Measurements from ENCODE around the gene CERCAM. TPM values are rescaled to one million over a fixed set of nuclear protein-coding genes. Genes with fewer than 3 reads are reported as not detected.
A peak's percentile ranks its signal among the peaks of the same experiment; 100 is the strongest.

Gene CERCAM
- total RNA-seq, 1 donor from 2014 or later: not detected

GRCh38 chr9:128485414-128485855 is 64.8 kb downstream of the CERCAM start:
- H2AFZ ChIP-seq (replicated peaks): no peak overlapping the region
- no peak overlapping the region for H3K4me2 ChIP-seq
- no peaks in the 10 kb centered on the region for H3K9me3 Mint-ChIP-seq
- no peaks in the 10 kb centered on the region for H3K4me1 ChIP-seq
- H3K4me3 ChIP-seq: no peak overlapping the region
- no peaks in the 10 kb centered on the region for H3K4me1 Mint-ChIP-seq
- no peaks in the 10 kb centered on the region for H3K79me2 ChIP-seq (ENCODE audit: low read depth)
- no peaks in the 10 kb centered on the region for H4K20me1 ChIP-seq (ENCODE audit: low read depth)
- no peaks in the 10 kb centered on the region for H3K27me3 ChIP-seq
- H3K27me3 Mint-ChIP-seq (ENCODE audit: insufficient read depth, low read depth): no peaks in the 10 kb centered on the region
- no peak overlapping the region for H3K27ac Mint-ChIP-seq
- H3K4me3 Mint-ChIP-seq: no peak overlapping the region
- H3K36me3 ChIP-seq: no peaks in the 10 kb centered on the region
- H3K36me3 Mint-ChIP-seq: peaks cover 51% of the 10 kb centered on the region
- DNase-seq (ENCODE audit: low spot score): peak; percentile 17
- no peak for TF ChIP-seq EZH2phosphoT487 (IDR thresholded peaks at IDR 0.05)
- TF ChIP-seq EZH2 (IDR thresholded peaks at IDR 0.05): no peak
- no peak for TF ChIP-seq CTCF (IDR thresholded peaks at IDR 0.05)
- H3F3A ChIP-seq (ENCODE audit: low read depth): no peaks in the 10 kb centered on the region
- peak overlapping the region; percentile 23 for H3K27ac ChIP-seq
- H3K9me3 ChIP-seq (ENCODE audit: low read depth): no peaks in the 10 kb centered on the region
- no peak overlapping the region for H3K9ac ChIP-seq

GRCh38 chr9:128486201-128486600 is 65.5 kb downstream of the CERCAM start:
- H4K20me1 ChIP-seq (ENCODE audit: low read depth): no peaks in the 10 kb centered on the region
- no peaks in the 10 kb centered on the region for H3F3A ChIP-seq (ENCODE audit: low read depth)
- H3K4me3 ChIP-seq: no peak overlapping the region
- no peak overlapping the region for H3K27ac ChIP-seq
- no peaks in the 10 kb centered on the region for H3K79me2 ChIP-seq (ENCODE audit: low read depth)
- H3K4me3 Mint-ChIP-seq: no peak overlapping the region
- H3K9ac ChIP-seq: no peak overlapping the region
- no peaks in the 10 kb centered on the region for H3K9me3 Mint-ChIP-seq
- no peaks in the 10 kb centered on the region for H3K27me3 ChIP-seq
- no peak overlapping the region for H3K27ac Mint-ChIP-seq
- no peaks in the 10 kb centered on the region for H3K4me1 ChIP-seq
- H2AFZ ChIP-seq (replicated peaks): no peak overlapping the region
- no peaks in the 10 kb centered on the region for H3K36me3 ChIP-seq
- no peak overlapping the region for H3K4me2 ChIP-seq
- no peak for TF ChIP-seq EZH2 (IDR thresholded peaks at IDR 0.05)
- TF ChIP-seq EZH2phosphoT487 (IDR thresholded peaks at IDR 0.05): no peak
- no peak for TF ChIP-seq CTCF (IDR thresholded peaks at IDR 0.05)
- peaks cover 54% of the 10 kb centered on the region for H3K36me3 Mint-ChIP-seq
- H3K27me3 Mint-ChIP-seq (ENCODE audit: insufficient read depth, low read depth): no peaks in the 10 kb centered on the region
- H3K4me1 Mint-ChIP-seq: no peaks in the 10 kb centered on the region
- no peaks in the 10 kb centered on the region for H3K9me3 ChIP-seq (ENCODE audit: low read depth)
- DNase-seq (ENCODE audit: low spot score): no peak

MicroRNA genes within 50 kb of the gene (microRNA counts, 767-probe panel; counts per million panel counts)
- microRNA hsa-miR-219-2-3p: 460 counts per million, percentile 90 among the panel's probes with 10 or more counts

Small RNA genes lying within 50 kb of the gene (microRNA-seq; reads per million reads assigned to microRNA genes)
- not detected for gene MIR219B

Other genes starting within 250 kb of the CERCAM start
- gene CIZ1, start 229.3 kb upstream of the CERCAM start, total RNA-seq (ENCODE audit: low replicate concordance): 33.4 and 48.8 TPM in 2 replicates
- 30.1 and 52.7 TPM in 2 replicates for gene DNM1, start 217.5 kb upstream of the CERCAM start, total RNA-seq (ENCODE audit: low replicate concordance)
- gene GOLGA2, start 144.8 kb upstream of the CERCAM start, total RNA-seq (ENCODE audit: low replicate concordance): 25.2 and 37.5 TPM in 2 replicates
- gene SWI5, start 144.6 kb upstream of the CERCAM start, total RNA-seq (ENCODE audit: low replicate concordance): 15.0 and 21.5 TPM in 2 replicates
- gene TRUB2, start 98.4 kb upstream of the CERCAM start, total RNA-seq (ENCODE audit: low replicate concordance): 8.3 and 9.2 TPM in 2 replicates
- gene COQ4, start 98.0 kb upstream of the CERCAM start, total RNA-seq (ENCODE audit: low replicate concordance): 16.8 and 39.0 TPM in 2 replicates
- 4.4 and 8.6 TPM in 2 replicates for gene SLC27A4, start 80.3 kb upstream of the CERCAM start, total RNA-seq (ENCODE audit: low replicate concordance)
- 10.3 and 21.7 TPM in 2 replicates for gene URM1, start 49.5 kb upstream of the CERCAM start, total RNA-seq (ENCODE audit: low replicate concordance)
- 40.6 and 49.4 TPM in 2 replicates for gene ODF2, start 35.1 kb downstream of the CERCAM start, total RNA-seq (ENCODE audit: low replicate concordance)
- gene GLE1, start 83.9 kb downstream of the CERCAM start, total RNA-seq (ENCODE audit: low replicate concordance): 22.7 and 26.3 TPM in 2 replicates
- 112 and 141 TPM in 2 replicates for gene SPTAN1, start 131.7 kb downstream of the CERCAM start, total RNA-seq (ENCODE audit: low replicate concordance)
- 45.9 and 141 TPM in 2 replicates for gene DYNC2I2, start 236.0 kb downstream of the CERCAM start, total RNA-seq (ENCODE audit: low replicate concordance)